Measurements from ENCODE around the gene ARHGEF10L.

ARHGEF10L gene

GRCh38 chr1:17612831-17613230, 73.3 kb downstream of the ARHGEF10L start:
- TF ChIP-seq CTCF (IDR thresholded peaks at IDR 0.05; ENCODE audit: low read depth, low read length) = no peak

DNA sequence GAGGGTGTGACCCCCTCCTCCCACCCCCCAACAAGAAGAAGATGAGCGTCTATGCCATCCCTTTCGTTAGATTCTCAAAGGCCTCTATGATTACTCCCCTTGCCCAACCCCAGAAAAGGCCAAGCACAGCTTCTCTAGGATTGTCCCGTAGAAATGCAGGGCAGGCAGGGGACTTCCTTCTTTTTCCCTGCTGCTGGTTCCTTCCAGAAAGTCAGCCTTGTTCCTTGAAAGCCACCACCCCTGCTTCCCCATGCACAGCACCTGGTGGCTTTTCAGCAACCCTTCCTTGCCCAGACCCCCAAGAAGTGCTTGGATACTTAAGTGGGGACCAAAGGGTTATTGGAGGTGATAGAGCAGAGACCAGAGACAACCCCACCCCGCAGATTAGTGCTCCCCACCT, 75.1 kb downstream of the ARHGEF10L start:
- H3K4me3 ChIP-seq (replicated peaks in 1 of 2; ENCODE audit: low read depth in 2 of 2, low read length in 2 of 2) = no peak overlapping the region
- no peak for DNase-seq (ENCODE audit: low read depth in 2 of 2)
- no peak for TF ChIP-seq CTCF (IDR thresholded peaks at IDR 0.05; ENCODE audit: low read depth, low read length)

More at GRCh38 chr1:17612831-17613230, 73.3 kb downstream of the ARHGEF10L start:
- no peak overlapping the region for H3K4me3 ChIP-seq (replicated peaks in 1 of 2; ENCODE audit: low read depth in 2 of 2, low read length in 2 of 2)
- no peak for DNase-seq (ENCODE audit: low read depth in 2 of 2)

DNA sequence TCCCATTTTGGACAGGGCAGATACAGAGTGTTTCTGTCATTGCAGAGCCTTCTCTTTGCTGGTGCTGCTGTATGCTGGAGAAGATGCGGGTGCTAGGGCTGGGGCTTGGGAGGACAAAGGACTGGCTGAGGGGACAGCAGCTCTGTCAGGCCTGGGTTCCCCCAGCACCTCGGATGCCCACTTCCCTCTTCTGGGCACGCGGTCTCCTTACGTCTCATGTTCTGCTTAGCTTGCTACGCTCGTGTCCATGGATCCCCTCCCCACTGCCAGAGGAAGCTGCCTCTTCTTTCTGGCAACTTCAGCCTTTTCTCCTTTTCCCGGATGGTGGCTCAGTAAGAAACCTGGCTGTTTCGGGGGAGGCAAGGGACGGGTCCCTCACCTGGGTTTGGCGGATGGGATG, 75.7 kb downstream of the ARHGEF10L start:
- no peak for TF ChIP-seq CTCF (IDR thresholded peaks at IDR 0.05; ENCODE audit: low read depth, low read length)
- no peak for DNase-seq (ENCODE audit: low read depth in 2 of 2)
- no peak overlapping the region for H3K4me3 ChIP-seq (replicated peaks in 1 of 2; ENCODE audit: low read depth in 2 of 2, low read length in 2 of 2)

DNA sequence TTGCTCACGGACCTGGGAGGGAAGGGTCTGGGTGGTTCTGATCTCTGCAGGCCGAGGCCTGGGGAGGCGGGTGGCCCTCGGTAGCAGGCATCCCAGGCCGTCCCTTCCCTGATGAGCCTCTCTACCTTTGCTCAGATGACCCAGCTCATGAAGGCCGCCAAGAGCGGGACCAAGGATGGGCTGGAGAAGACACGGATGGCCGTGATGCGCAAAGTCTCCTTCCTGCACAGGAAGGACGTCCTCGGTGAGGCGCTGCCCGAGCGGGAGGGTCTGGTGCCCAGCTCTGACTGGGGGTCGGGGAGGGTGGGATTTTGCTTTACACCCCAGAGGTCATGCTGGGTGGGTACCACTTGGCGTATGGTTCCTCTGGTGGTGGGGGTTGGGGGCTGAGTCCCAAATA, 76.5 kb downstream of the ARHGEF10L start:
- no peak for DNase-seq (ENCODE audit: low read depth in 2 of 2)
- no peak for TF ChIP-seq CTCF (IDR thresholded peaks at IDR 0.05; ENCODE audit: low read depth, low read length)

DNA sequence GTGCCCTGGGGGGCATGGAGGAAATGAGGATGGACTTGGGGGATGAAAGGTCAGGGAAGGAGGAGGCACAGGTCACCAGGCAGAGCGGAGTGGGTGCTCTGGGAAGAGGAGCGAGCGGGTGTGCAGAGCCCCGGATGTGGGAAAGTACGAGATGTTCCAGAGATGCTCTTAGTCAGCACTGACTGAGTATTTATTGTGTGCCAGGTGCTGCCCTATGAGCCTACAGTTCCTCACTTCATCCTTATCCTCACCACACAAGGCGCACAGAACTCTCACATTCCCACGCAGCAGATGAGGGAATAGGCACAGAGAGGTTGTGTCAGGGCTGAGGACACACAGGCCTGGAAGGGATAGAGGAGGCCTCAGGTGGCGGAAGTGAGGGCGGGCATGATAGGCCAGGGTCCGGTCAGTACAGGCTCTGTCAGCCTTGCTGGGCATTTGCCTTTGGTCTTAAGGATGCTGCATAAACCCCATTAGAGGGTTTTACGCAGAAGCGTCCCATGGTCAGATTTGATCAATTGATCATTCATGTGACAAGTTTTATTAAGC, 77.3 kb downstream of the ARHGEF10L start:
- peak in 1 of 2 donors; percentile 60 for DNase-seq (ENCODE audit: low read depth in 2 of 2)
- TF ChIP-seq CTCF (IDR thresholded peaks at IDR 0.05; ENCODE audit: low read depth, low read length) = no peak

More for the DNA sequence above, 76.5 kb downstream of the ARHGEF10L start:
- H3K4me3 ChIP-seq (replicated peaks in 1 of 2; ENCODE audit: low read depth in 2 of 2, low read length in 2 of 2) = no peak overlapping the region

GRCh38 chr1:17617787-17618557, 78.5 kb downstream of the ARHGEF10L start:
- peak overlapping the region; percentile 23 to 24 for H3K4me3 ChIP-seq (replicated peaks in 1 of 2; ENCODE audit: low read depth in 2 of 2, low read length in 2 of 2)
- DNase-seq (ENCODE audit: low read depth in 2 of 2) = peak; percentile 28 to 40
- no peak for TF ChIP-seq CTCF (IDR thresholded peaks at IDR 0.05; ENCODE audit: low read depth, low read length)

More for the DNA sequence above, 77.3 kb downstream of the ARHGEF10L start:
- no peak overlapping the region for H3K4me3 ChIP-seq (replicated peaks in 1 of 2; ENCODE audit: low read depth in 2 of 2, low read length in 2 of 2)

All from cardiac fibroblast (primary cell).